A673 (cell line): Measurements from ENCODE around the gene ACACA.

Source experiments
- CTCF ChIP-seq: fragments of 300-800, 200-600 bp; sonication (generic); conservative IDR thresholded peaks from 2 replicates; pipeline ENCODE4 v1.5.1; 2017; ENCODE audit warnings: low read depth, mild to moderate bottlenecking, antibody characterized with exemption, low read length, moderate library complexity, mixed read lengths
- EZH2 ChIP-seq: fragments of 200-600 bp; sonication (generic); IDR thresholded peaks from 2 replicates; pipeline ENCODE4 v1.6.1; 2017; ENCODE audit warnings: borderline replicate concordance, low read depth, mild to moderate bottlenecking, mixed read lengths, antibody characterized with exemption, low read length; ENCODE audit not compliant: poor library complexity, severe bottlenecking

- TF ChIP-seq EZH2 (no peak), CTCF (no peak)
Observed at GRCh38 chr17:37144075-37144701, 262.4 kb downstream of the ACACA start.
